ENCODE results near the gene ZNF574. TPM values are rescaled to one million over a fixed set of nuclear protein-coding genes. Genes with fewer than 3 reads are reported as not detected.

The ZNF574 gene
- total RNA-seq, 4 donors from 2014 or later, result 13.2 to 24.3 (median 16.2) TPM

DNA sequence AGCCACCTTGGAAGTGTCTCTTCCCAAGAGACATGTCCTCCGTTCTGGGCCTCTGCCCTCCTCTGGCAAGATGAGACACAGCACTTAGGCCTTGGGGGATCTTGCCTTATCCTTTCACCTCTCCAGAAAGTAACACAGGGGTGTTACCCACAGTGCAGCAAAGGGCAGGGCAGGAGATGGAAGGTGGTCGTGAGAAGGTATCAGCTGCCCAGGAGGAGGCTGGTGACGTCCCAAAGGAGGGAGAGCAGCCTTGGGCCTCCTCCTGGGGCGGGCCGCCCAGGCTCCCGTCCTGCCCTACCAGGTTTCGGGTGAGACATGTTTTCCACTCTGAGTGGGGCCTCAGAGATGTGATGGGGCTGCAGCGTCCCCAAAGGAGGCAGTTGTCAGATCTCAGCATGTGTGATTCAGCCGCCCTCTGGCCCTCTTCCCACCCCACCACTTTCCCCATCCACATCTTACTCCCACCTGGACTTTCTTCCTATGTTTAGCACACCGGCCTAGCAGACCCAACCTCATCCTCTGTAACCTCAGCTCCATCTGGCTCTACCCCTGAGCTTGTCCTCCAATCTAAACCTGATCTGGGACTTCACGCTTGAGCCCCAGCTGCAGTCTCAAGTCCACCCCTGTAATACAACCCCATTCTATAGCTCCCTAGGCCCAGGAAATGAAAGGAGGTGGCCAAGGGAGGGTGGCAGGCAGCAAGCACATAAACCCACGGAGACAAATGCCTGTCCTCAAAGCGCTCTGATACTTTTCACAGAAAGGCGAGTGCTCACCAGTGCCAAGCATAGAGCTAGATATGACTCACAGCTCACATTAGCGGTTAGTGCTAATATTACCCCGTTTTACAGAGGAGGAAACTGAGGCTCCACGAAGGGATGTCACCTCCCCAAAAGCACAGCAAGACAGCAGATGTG is 47.0 kb downstream of the ZNF574 start:
- Histone ChIP-seq H3K4me1 (peaks cover 7 to 21% (median 13%) of the 10 kb centered on the region in 3 donors), H3K4me3 (no peak overlapping the region), H3K36me3 (no peaks in the 10 kb centered on the region), H3K27me3 (peaks cover 0 to 14% (median 0%) of the 10 kb centered on the region in 4 donors), H3K9me3 (no peaks in the 10 kb centered on the region), H3K27ac (peak overlapping the region in 2 of 4 donors; percentile 31 to 55)
- intact Hi-C loops (cut with DNase I), result no loop called here
- no peak for DNase-seq
- TF ChIP-seq POLR2A (IDR thresholded peaks at IDR 0.05), result no peak
- TF ChIP-seq, protein P1, sequence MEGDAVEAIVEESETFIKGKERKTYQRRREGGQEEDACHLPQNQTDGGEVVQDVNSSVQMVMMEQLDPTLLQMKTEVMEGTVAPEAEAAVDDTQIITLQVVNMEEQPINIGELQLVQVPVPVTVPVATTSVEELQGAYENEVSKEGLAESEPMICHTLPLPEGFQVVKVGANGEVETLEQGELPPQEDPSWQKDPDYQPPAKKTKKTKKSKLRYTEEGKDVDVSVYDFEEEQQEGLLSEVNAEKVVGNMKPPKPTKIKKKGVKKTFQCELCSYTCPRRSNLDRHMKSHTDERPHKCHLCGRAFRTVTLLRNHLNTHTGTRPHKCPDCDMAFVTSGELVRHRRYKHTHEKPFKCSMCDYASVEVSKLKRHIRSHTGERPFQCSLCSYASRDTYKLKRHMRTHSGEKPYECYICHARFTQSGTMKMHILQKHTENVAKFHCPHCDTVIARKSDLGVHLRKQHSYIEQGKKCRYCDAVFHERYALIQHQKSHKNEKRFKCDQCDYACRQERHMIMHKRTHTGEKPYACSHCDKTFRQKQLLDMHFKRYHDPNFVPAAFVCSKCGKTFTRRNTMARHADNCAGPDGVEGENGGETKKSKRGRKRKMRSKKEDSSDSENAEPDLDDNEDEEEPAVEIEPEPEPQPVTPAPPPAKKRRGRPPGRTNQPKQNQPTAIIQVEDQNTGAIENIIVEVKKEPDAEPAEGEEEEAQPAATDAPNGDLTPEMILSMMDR (IDR thresholded peaks at IDR 0.05), result no peak
- WGBS, 2 donors, result 74 to 78% methylated on average over 12 to 16 of the region's 17 CpGs

DNA sequence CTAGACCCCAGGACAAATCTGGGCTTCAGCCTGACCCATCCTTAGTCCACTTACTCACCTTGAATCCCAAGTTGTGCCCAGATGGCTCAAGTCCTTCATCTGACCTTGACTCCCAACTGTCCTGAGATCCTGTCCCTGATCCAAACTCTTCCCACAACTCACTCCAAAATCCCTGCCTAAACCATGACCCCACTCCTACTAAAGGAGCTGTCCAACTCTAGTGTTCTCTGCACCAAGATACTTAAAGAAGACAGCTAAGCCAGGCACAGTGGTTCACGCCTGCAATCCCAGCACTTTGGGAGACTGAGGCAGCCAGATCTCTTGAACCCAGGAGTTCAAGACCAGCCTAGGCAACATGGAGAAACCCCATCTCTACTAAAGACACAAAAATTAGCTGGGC is 47.8 kb downstream of the ZNF574 start:
- Histone ChIP-seq H3K27me3 (peaks cover 0 to 20% (median 0%) of the 10 kb centered on the region in 4 donors), H3K4me3 (no peak overlapping the region), H3K27ac (no peak overlapping the region), H3K9me3 (no peaks in the 10 kb centered on the region), H3K36me3 (no peaks in the 10 kb centered on the region), H3K4me1 (peaks cover 7 to 23% (median 13%) of the 10 kb centered on the region in 3 donors)
- WGBS, 2 donors, result no CpG with 5 or more reads among the region's 1 CpG
- DNase-seq, result no peak
- no peak for TF ChIP-seq POLR2A (IDR thresholded peaks at IDR 0.05)
- TF ChIP-seq, protein P1 (IDR thresholded peaks at IDR 0.05), result no peak
- intact Hi-C loops (cut with DNase I), result no loop called here

DNA sequence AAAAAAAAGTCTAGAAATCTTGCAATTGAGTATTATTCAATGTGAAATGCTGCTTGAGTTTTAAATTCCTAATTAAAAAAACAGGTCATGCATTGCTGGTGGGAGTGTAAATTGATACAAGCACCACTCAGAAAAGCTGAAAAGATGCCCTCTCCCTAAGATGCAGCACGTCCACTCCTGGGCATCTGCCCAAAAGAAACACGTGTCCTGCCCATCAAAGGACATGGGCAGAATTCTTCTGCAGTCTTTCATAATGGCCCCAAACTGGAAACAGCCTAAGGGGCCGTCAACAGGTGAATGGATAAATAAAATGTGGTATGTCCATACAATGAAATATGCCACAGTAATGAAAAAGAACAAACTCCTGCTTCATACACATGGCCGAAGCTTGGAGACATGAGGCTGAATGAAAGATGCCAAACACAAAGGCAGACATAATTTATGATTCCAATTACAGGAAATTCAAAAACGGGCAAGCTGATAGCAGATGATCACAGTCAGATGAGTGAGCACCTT is 48.5 kb downstream of the ZNF574 start:
- H3K9me3 ChIP-seq, result no peaks in the 10 kb centered on the region
- H3K36me3 ChIP-seq, result no peaks in the 10 kb centered on the region
- TF ChIP-seq, protein P1 (IDR thresholded peaks at IDR 0.05), result no peak
- no peak for TF ChIP-seq POLR2A (IDR thresholded peaks at IDR 0.05)
- peaks cover 12 to 30% (median 18%) of the 10 kb centered on the region in 3 donors for H3K4me1 ChIP-seq
- 70 to 83% methylated on average over 5 of the region's 5 CpGs for WGBS, 2 donors
- H3K27ac ChIP-seq, result no peak overlapping the region
- intact Hi-C loops (cut with DNase I), result no loop called here
- DNase-seq, result no peak
- H3K4me3 ChIP-seq, result no peak overlapping the region
- peaks cover 0 to 21% (median 0%) of the 10 kb centered on the region in 4 donors for H3K27me3 ChIP-seq

DNA sequence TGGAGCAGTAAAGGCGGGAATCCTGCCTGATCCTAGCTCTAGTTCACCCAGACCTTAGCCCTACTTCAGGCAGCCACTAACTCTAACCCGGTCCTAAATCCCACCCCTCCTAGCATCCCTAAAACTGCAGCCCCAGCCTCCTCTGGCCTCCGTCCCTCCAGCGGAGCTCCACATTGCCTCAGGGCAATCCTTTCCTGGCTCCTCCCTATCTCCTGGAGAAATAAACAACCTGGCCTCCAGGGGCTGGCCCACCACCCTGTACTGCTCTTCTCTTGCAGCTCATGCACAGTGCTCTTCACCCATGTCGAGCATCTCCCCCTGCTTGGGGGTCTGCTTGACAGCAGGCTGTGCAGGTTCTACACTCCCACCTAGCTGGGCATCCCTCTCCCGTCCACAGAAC is 49.6 kb downstream of the ZNF574 start:
- intact Hi-C loops (cut with DNase I), result no loop called here
- WGBS, 2 donors, result 57 to 58% methylated on average over 6 of the region's 6 CpGs

More for the DNA sequence above, 49.6 kb downstream of the ZNF574 start:
- peaks cover 0 to 23% (median 0%) of the 10 kb centered on the region in 4 donors for H3K27me3 ChIP-seq
- no peak for DNase-seq
- H3K4me3 ChIP-seq, result no peak overlapping the region
- H3K27ac ChIP-seq, result no peak overlapping the region
- H3K9me3 ChIP-seq, result no peaks in the 10 kb centered on the region
- H3K4me1 ChIP-seq, result peaks cover 13 to 40% (median 24%) of the 10 kb centered on the region in 3 donors
- no peak for TF ChIP-seq POLR2A (IDR thresholded peaks at IDR 0.05)
- TF ChIP-seq, protein P1 (IDR thresholded peaks at IDR 0.05), result no peak
- no peaks in the 10 kb centered on the region for H3K36me3 ChIP-seq

All from esophagus squamous epithelium (tissue), 5 donors.